GM12878 (cell line): ENCODE results near the gene TARBP1.

Source experiments
- EZH2 ChIP-seq: IDR thresholded peaks from 2 replicates; pipeline ENCODE4 v1.6.1; 2012; ENCODE audit warnings: low read depth, mild to moderate bottlenecking, control low read depth, inconsistent platforms, low read length, borderline replicate concordance; ENCODE audit not compliant: control insufficient read depth
- GABPA ChIP-seq: IDR thresholded peaks from 2 replicates; pipeline ENCODE4 v1.6.1; 2014; ENCODE audit warnings: antibody characterized with exemption, low read depth, mild to moderate bottlenecking, inconsistent platforms
- HDAC2 ChIP-seq: fragments of 200-600 bp; sonication (generic); IDR thresholded peaks from 2 replicates; pipeline ENCODE4 v1.6.1; 2017
- YBX1 ChIP-seq: fragments of 450-650 bp; IDR thresholded peaks from 2 replicates; pipeline ENCODE4 v1.6.1; 2016; ENCODE audit warnings: antibody characterized with exemption

GRCh38 chr1:234361102-234361603 lies 117.8 kb downstream of the TARBP1 start:
- TF ChIP-seq EZH2 (no peak), YBX1 (no peak), HDAC2 (no peak), GABPA (no peak)
